ENCODE measurements around the gene FDPS.
"Not testable (repeated sequence)": the region's sequence is repeated elsewhere in the genome, so short reads cannot be mapped to it uniquely, and the experiment has no call there.

FDPS gene

GRCh38 chr1:155320661-155321617 is 12.3 kb downstream of the FDPS start, which contains the start of gene RUSC1:
TSS of gene RUSC1 (plus strand) at chr1:155320894. CDS start at chr1:155321774, 880 bp downstream.
- FAIRE-seq = no peak

GRCh38 chr1:155321639-155322503 is 13.2 kb downstream of the FDPS start:
- no peak for FAIRE-seq

- no peak for FAIRE-seq
Measured at GRCh38 chr1:155322571-155322952, 13.9 kb downstream of the FDPS start.

- FAIRE-seq = no peak
Measured at GRCh38 chr1:155322953-155323728, 14.5 kb downstream of the FDPS start.

DNA sequence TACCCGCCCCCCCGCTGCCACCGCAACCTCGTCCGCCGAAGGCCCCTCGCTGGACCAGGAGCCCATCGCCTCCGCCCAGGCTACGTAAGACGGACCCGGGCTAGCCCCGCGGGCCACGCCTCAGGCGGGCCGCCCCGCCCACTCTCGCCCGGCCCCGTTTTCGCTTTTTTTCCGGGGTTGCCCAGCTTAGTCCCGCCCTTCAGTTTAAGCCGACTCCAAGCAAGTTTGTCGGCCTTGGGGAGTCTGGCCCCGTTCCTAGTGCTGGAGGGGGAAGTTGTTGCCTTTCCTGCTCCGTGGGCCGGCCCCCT is 15.0 kb downstream of the FDPS start:
- FAIRE-seq = no peak

DNA sequence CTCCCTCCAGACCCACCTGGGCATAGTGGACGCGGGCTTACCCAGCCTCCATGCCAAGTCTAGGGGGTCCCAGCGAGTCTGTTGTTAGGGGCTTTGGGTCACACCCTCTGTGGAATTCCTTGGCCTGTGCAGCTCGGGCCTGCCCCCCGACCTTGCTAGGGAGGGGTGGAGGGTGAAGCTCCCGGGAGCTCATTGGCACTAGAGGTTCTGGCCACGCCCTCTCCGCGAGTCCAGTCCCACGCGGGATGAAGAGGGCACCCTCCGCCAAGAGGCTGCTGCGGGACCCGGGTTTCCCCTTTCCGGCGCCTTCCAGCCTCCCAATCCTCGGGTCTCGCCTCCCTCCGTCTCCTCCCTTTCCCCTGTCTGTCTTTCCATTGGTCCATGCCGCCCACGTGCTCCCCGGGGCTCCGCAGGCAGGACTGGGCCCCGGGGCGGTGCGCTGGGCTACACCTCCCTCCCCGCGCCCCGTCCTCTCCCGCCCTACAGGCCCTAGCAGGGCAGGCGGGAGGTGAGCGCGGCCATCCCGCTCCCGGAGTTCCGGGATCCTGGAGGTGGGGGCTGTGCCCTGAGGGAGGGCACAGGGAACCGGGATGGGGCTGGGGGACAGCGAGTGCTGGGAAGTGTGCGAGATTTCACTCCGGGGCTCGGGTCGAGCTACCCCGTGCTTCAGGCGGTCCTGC is 15.5 kb downstream of the FDPS start:
- peak; percentile 94 for FAIRE-seq

- FAIRE-seq = no peak
Measured at GRCh38 chr1:155324717-155325602, 16.3 kb downstream of the FDPS start.

- FAIRE-seq = no peak
Measured at GRCh38 chr1:155325603-155325893, 16.9 kb downstream of the FDPS start.

DNA sequence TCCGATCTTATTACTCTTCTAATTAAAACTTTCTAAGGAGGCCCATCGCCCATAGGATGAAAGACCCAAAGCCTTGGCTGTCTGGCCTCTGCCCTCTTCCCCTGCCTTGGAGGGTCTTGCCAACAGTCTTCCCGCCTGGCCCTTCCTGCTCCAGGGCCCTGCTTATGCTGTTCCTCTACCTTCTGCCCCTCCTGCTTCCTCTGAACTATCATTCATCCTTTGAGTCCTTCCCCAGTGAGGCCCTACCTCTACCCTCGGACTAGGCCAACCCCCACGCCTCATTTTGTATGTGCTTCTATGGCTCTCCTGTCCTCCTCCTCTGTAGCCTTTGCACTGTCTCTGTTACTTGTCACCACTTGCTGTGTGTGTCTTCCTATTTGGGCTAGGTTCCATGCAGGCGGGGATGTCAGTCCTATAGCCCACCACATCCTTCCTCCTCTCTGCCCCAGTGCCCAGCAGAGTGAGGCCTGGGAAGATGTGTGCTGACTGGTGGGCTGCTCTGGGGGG is 17.4 kb downstream of the FDPS start:
- FAIRE-seq = no peak

DNA sequence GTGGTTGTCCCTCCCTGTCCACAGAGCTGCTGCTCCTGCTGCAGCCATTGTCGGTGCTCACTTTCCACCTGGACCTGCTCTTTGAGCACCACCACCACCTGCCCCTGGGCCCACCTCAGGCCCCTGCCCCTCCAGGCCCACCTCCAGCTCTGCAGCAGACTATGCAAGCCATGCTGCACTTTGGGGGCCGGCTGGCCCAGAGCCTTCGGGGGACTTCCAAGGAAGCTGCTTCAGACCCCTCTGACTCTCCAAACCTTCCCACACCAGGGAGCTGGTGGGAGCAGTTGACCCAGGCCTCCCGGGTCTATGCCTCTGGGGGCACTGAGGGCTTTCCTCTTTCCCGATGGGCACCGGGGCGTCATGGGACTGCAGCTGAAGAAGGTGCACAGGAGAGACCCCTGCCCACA is 18.0 kb downstream of the FDPS start:
- no peak for FAIRE-seq

DNA sequence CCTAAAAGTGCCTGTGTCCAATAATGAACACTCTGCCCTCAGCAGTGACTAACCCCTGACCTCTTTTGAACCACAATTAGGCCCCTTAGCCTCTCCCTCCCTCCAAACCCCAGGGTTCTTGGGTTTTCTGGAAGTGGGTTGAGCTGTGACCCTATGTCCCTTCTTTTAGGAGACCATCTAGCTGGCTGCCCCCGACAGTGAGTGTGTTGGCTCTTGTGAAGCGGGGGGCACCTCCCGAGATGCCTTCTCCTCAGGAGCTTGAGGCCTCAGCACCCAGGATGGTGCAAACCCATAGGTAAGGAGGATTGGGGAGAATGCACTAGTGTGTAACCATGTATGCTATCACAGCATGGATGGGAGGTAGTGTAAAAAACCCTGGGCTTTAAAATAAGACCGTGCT is 19.3 kb downstream of the FDPS start:
- FAIRE-seq = no peak

DNA sequence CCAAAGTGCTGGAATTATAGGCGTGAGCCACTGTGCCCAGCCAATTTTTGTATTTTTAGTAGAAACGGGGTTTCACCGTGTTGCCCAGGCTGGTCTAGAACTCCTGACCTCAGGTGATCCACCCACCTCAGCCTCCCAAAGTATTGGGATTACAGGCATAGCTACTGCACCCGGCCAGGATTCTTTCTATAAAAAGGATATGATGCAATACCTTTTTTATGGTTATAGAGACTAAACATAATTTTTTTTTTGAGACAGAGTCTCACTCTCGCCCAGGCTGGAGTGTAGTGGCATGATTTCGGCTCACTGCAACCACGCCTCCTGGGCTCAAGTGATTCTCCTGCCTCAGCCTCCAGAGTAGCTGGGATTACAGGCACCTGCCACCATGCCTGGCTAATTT is 20.2 kb downstream of the FDPS start:
- FAIRE-seq = not testable (repeated sequence)

- no peak for FAIRE-seq
Measured at GRCh38 chr1:155329980-155330598, 21.4 kb downstream of the FDPS start.

- no peak for FAIRE-seq
Measured at GRCh38 chr1:155334962-155335361, 26.3 kb downstream of the FDPS start.

DNA sequence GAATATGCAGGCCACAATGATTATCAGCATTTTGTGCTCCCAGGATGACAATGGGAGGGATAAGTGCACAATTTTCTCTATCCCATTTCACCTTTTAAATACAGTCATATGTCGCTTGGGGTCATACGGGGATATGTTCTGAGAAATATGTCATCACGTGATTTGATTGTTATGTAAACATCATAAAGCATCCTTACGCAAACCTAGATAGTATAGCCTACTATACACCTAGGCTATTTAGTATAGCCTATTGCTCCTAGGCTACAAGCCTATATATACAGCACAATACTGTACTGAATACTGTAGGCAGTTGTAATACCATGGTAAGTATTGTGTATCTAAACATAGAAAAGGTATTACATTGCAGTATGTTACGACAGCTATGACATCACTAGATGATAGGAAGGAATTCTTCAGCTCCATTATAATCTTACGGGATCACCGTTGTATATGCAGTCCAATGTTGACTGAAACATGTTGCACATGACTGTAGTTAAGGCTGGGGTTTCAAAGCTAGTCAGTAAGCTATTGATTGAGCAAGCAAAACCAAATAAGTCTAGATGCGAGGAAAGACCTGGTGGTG is 30.9 kb downstream of the FDPS start:
- FAIRE-seq = no peak

DNA sequence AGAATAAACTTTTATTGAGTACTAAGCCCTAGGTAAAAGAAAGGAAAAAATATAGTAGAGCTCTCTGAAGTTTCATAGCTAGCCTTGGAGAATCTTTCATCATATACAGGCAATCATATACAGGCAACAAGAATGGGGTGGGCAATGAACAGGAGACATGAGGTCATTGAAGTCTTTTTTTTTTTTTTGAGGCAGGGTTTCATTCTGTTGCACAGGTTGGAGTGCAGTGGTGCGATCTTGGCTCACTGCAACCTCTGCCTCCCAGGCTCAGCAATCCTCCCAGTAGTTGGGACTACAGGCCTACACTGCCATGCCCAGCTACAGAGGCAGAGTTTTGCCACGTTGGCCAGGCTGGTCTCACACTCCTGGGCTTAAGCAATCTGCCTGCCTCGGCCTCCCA is 34.2 kb downstream of the FDPS start:
- no peak for FAIRE-seq

DNA sequence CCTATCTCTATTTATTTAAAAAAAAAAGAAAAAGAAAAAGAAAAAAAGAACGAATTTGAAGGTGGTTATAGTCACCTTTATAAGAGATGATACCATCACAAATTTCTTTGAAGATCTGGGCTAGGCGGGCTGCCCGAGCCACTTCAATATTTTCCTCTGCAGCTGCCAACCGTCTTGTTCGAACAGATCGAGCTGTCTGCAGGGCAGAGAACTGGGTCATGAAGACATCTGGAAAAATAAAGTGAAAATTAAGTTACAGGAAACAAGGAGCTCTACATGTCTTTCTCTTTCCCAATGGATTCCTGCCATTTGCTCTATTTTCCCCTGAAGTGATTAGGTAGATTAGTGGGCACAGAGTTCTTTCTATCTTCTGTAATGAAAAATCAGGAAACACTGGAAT is 44.0 kb downstream of the FDPS start:
- no peak for FAIRE-seq

DNA sequence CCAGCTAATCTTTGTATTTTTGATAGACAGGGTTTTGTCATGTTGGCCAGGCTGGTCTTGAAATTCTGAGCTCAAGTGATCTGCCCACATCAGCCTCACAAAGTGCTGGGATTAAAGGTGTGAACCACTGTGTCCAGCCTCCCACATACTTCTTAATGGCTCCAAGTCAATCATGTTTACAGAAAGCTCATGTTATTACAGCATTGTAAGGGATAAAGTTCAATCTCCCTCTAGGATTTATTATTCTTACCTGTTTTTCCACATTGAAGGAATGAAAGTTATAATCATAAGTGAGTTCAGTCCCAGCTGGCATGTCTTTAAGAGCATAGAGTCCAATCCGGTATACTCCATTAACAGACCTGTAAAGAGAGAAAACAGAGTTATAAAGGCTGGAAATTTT is 51.4 kb downstream of the FDPS start:
- no peak for FAIRE-seq
